ENCODE data around the gene PBX4. TPM values are rescaled to one million over a fixed set of nuclear protein-coding genes. Genes with fewer than 3 reads are reported as not detected.

The PBX4 gene
- total and polyA plus RNA-seq, 4 donors = 4.3 to 13.6 (median 8.4) TPM

GRCh38 chr19:19550972-19551852 lies 67.3 kb downstream of the PBX4 start:
- no peaks in the 10 kb centered on the region for H3K9me3 ChIP-seq (ENCODE audit: control insufficient read depth, insufficient read depth, low read length)
- no peaks in the 10 kb centered on the region for H3K36me3 ChIP-seq (ENCODE audit: control insufficient read depth, insufficient read depth, low read length)
- no peak for DNase-seq (ENCODE audit: low read depth in 4 of 6, low spot score in 6 of 6)
- H3K4me1 ChIP-seq (ENCODE audit: control insufficient read depth, insufficient read depth, low read length) = no peaks in the 10 kb centered on the region
- no peak overlapping the region for H3K27ac ChIP-seq (ENCODE audit: low read depth, low read length)
- 90% methylated on average over 7 of the region's 10 CpGs for WGBS (ENCODE audit: insufficient coverage)
- H3K27me3 ChIP-seq (ENCODE audit: control insufficient read depth, insufficient read depth, low read length) = no peaks in the 10 kb centered on the region
- H3K4me3 ChIP-seq (ENCODE audit: low read depth, low read length) = no peak overlapping the region

- Histone ChIP-seq H3K4me1 (ENCODE audit: control insufficient read depth, insufficient read depth, low read length) (no peaks in the 10 kb centered on the region), H3K4me3 (ENCODE audit: low read depth, low read length) (no peak overlapping the region), H3K27ac (ENCODE audit: low read depth, low read length) (no peak overlapping the region), H3K27me3 (ENCODE audit: control insufficient read depth, insufficient read depth, low read length) (no peaks in the 10 kb centered on the region), H3K9me3 (ENCODE audit: control insufficient read depth, insufficient read depth, low read length) (no peaks in the 10 kb centered on the region), H3K36me3 (ENCODE audit: control insufficient read depth, insufficient read depth, low read length) (peaks cover 4% of the 10 kb centered on the region)
- DNase-seq (ENCODE audit: low read depth in 4 of 6, low spot score in 6 of 6) = no peak
- WGBS (ENCODE audit: insufficient coverage) = 60% methylated on average over 7 of the region's 8 CpGs
These were observed 68.0 kb downstream of the PBX4 start for GRCh38 chr19:19550485-19550929.

- H3K4me1 ChIP-seq (ENCODE audit: control insufficient read depth, insufficient read depth, low read length) = no peaks in the 10 kb centered on the region
- no peak overlapping the region for H3K27ac ChIP-seq (ENCODE audit: low read depth, low read length)
- peaks cover 9% of the 10 kb centered on the region for H3K36me3 ChIP-seq (ENCODE audit: control insufficient read depth, insufficient read depth, low read length)
- H3K4me3 ChIP-seq (ENCODE audit: low read depth, low read length) = no peak overlapping the region
- no peak for DNase-seq (ENCODE audit: low read depth in 4 of 6, low spot score in 6 of 6)
- no peaks in the 10 kb centered on the region for H3K27me3 ChIP-seq (ENCODE audit: control insufficient read depth, insufficient read depth, low read length)
- H3K9me3 ChIP-seq (ENCODE audit: control insufficient read depth, insufficient read depth, low read length) = no peaks in the 10 kb centered on the region
- 78% methylated on average over 23 of the region's 23 CpGs for WGBS (ENCODE audit: insufficient coverage)
These were observed 68.6 kb downstream of the PBX4 start for GRCh38 chr19:19549804-19550464.

GRCh38 chr19:19548915-19549759 lies 69.3 kb downstream of the PBX4 start:
- no peaks in the 10 kb centered on the region for H3K9me3 ChIP-seq (ENCODE audit: control insufficient read depth, insufficient read depth, low read length)
- no peaks in the 10 kb centered on the region for H3K4me1 ChIP-seq (ENCODE audit: control insufficient read depth, insufficient read depth, low read length)
- no peak overlapping the region for H3K27ac ChIP-seq (ENCODE audit: low read depth, low read length)
- no peaks in the 10 kb centered on the region for H3K27me3 ChIP-seq (ENCODE audit: control insufficient read depth, insufficient read depth, low read length)
- H3K4me3 ChIP-seq (ENCODE audit: low read depth, low read length) = no peak overlapping the region
- peaks cover 10% of the 10 kb centered on the region for H3K36me3 ChIP-seq (ENCODE audit: control insufficient read depth, insufficient read depth, low read length)
- no peak for DNase-seq (ENCODE audit: low read depth in 4 of 6, low spot score in 6 of 6)
- 78% methylated on average over 11 of the region's 13 CpGs for WGBS (ENCODE audit: insufficient coverage)

GRCh38 chr19:19547674-19548336 lies 70.7 kb downstream of the PBX4 start:
- Histone ChIP-seq H3K36me3 (ENCODE audit: control insufficient read depth, insufficient read depth, low read length) (peaks cover 10% of the 10 kb centered on the region), H3K4me1 (ENCODE audit: control insufficient read depth, insufficient read depth, low read length) (no peaks in the 10 kb centered on the region), H3K4me3 (ENCODE audit: low read depth, low read length) (no peak overlapping the region), H3K27ac (ENCODE audit: low read depth, low read length) (no peak overlapping the region), H3K27me3 (ENCODE audit: control insufficient read depth, insufficient read depth, low read length) (no peaks in the 10 kb centered on the region), H3K9me3 (ENCODE audit: control insufficient read depth, insufficient read depth, low read length) (no peaks in the 10 kb centered on the region)
- no peak for DNase-seq (ENCODE audit: low read depth in 4 of 6, low spot score in 6 of 6)
- 53% methylated on average over 14 of the region's 15 CpGs for WGBS (ENCODE audit: insufficient coverage)

GRCh38 chr19:19546751-19547162 lies 71.7 kb downstream of the PBX4 start:
- no peaks in the 10 kb centered on the region for H3K9me3 ChIP-seq (ENCODE audit: control insufficient read depth, insufficient read depth, low read length)
- H3K4me1 ChIP-seq (ENCODE audit: control insufficient read depth, insufficient read depth, low read length) = peaks cover 2% of the 10 kb centered on the region
- no peak for DNase-seq (ENCODE audit: low read depth in 4 of 6, low spot score in 6 of 6)
- H3K4me3 ChIP-seq (ENCODE audit: low read depth, low read length) = no peak overlapping the region
- peaks cover 10% of the 10 kb centered on the region for H3K36me3 ChIP-seq (ENCODE audit: control insufficient read depth, insufficient read depth, low read length)
- H3K27me3 ChIP-seq (ENCODE audit: control insufficient read depth, insufficient read depth, low read length) = peaks cover 4% of the 10 kb centered on the region
- no peak overlapping the region for H3K27ac ChIP-seq (ENCODE audit: low read depth, low read length)
- 70% methylated on average over 19 of the region's 19 CpGs for WGBS (ENCODE audit: insufficient coverage)

GRCh38 chr19:19545707-19546106 lies 72.8 kb downstream of the PBX4 start:
- WGBS (ENCODE audit: insufficient coverage) = 95% methylated on average over 23 of the region's 23 CpGs
- peaks cover 14% of the 10 kb centered on the region for H3K27me3 ChIP-seq (ENCODE audit: control insufficient read depth, insufficient read depth, low read length)
- no peaks in the 10 kb centered on the region for H3K9me3 ChIP-seq (ENCODE audit: control insufficient read depth, insufficient read depth, low read length)
- peaks cover 12% of the 10 kb centered on the region for H3K4me1 ChIP-seq (ENCODE audit: control insufficient read depth, insufficient read depth, low read length)
- H3K27ac ChIP-seq (ENCODE audit: low read depth, low read length) = no peak overlapping the region
- peaks cover 10% of the 10 kb centered on the region for H3K36me3 ChIP-seq (ENCODE audit: control insufficient read depth, insufficient read depth, low read length)
- DNase-seq (ENCODE audit: low read depth in 4 of 6, low spot score in 6 of 6) = no peak
- no peak overlapping the region for H3K4me3 ChIP-seq (ENCODE audit: low read depth, low read length)

- no peak for DNase-seq (ENCODE audit: low read depth in 4 of 6, low spot score in 6 of 6)
- WGBS (ENCODE audit: insufficient coverage) = 91% methylated on average over 53 of the region's 53 CpGs
- Histone ChIP-seq H3K4me1 (ENCODE audit: control insufficient read depth, insufficient read depth, low read length) (peaks cover 17% of the 10 kb centered on the region), H3K27me3 (ENCODE audit: control insufficient read depth, insufficient read depth, low read length) (peaks cover 19% of the 10 kb centered on the region), H3K9me3 (ENCODE audit: control insufficient read depth, insufficient read depth, low read length) (no peaks in the 10 kb centered on the region), H3K4me3 (ENCODE audit: low read depth, low read length) (no peak overlapping the region), H3K27ac (ENCODE audit: low read depth, low read length) (no peak overlapping the region), H3K36me3 (ENCODE audit: control insufficient read depth, insufficient read depth, low read length) (peaks cover 10% of the 10 kb centered on the region)
These were observed 73.4 kb downstream of the PBX4 start for GRCh38 chr19:19544954-19545591.
